Measurements from ENCODE around the gene ANKRD10. TPM values are rescaled to one million over a fixed set of nuclear protein-coding genes. Genes with fewer than 3 reads are reported as not detected.

Gene ANKRD10
- total and polyA plus RNA-seq, 2 experiments from 2014 or later = 39.9 to 42.7 TPM

- peak; percentile 81 for DNase-seq
- Histone ChIP-seq H4K20me1 (ENCODE audit: insufficient read depth) (peaks cover 11% of the 10 kb centered on the region), H3F3A (ENCODE audit: insufficient read depth) (peaks cover 39% of the 10 kb centered on the region), H3K9me2 (ENCODE audit: insufficient read depth) (no peaks in the 10 kb centered on the region), H3K9ac (peak overlapping the region; percentile 94), H3K79me2 (ENCODE audit: insufficient read depth) (peaks cover 45% of the 10 kb centered on the region), H3K9me3 (ENCODE audit: low read depth) (no peaks in the 10 kb centered on the region), H3K27ac (peak overlapping the region; percentile 96), H3K4me1 (ENCODE audit: insufficient read depth) (peaks cover 34% of the 10 kb centered on the region), H3K36me3 (ENCODE audit: low read depth) (peaks cover 1% of the 10 kb centered on the region; the same call in 1 of the 2 replicates), H3K27me3 (replicated peaks; ENCODE audit: insufficient read depth) (no peaks in the 10 kb centered on the region), H2AFZ (peak overlapping the region; percentile 72), H3K4me3 (peak overlapping the region; percentile 87), H3K4me2 (ENCODE audit: unreplicated experiment) (peak overlapping the region; percentile 96)
- TF ChIP-seq EZH2phosphoT487 (IDR thresholded peaks at IDR 0.05; ENCODE audit: insufficient read depth, low read depth) (no peak), EZH2 (IDR thresholded peaks at IDR 0.05; ENCODE audit: insufficient read depth, poor library complexity, severe bottlenecking) (no peak)
- in situ Hi-C loops (cut with MboI) = no loop called here
- 0 to 1% methylated on average over 49 to 61 of the region's 103 CpGs for WGBS, 2 experiments (ENCODE audit: low coverage in 1 of 2, low lambda C conversion rate in 2 of 2, missing lambda C conversion rate in 2 of 2)
Observed at GRCh38 chr13:110914331-110915056, 375 bp downstream of the ANKRD10 start.

GRCh38 chr13:110914081-110914330 lies 863 bp downstream of the ANKRD10 start:
- DNase-seq = peak; percentile 79
- TF ChIP-seq EZH2 (IDR thresholded peaks at IDR 0.05; ENCODE audit: insufficient read depth, poor library complexity, severe bottlenecking) (no peak), EZH2phosphoT487 (IDR thresholded peaks at IDR 0.05; ENCODE audit: insufficient read depth, low read depth) (no peak)
- peaks cover 50% of the 10 kb centered on the region for H3K79me2 ChIP-seq (ENCODE audit: insufficient read depth)
- H3K4me1 ChIP-seq (ENCODE audit: insufficient read depth) = peaks cover 34% of the 10 kb centered on the region
- 1 to 2% methylated on average over 25 to 26 of the region's 27 CpGs for WGBS, 2 experiments (ENCODE audit: low coverage in 1 of 2, low lambda C conversion rate in 2 of 2, missing lambda C conversion rate in 2 of 2)
- peak overlapping the region; percentile 87 for H3K4me3 ChIP-seq
- peak overlapping the region; percentile 96 for H3K27ac ChIP-seq
- H3K9ac ChIP-seq = peak overlapping the region; percentile 94
- H3K9me2 ChIP-seq (ENCODE audit: insufficient read depth) = no peaks in the 10 kb centered on the region
- in situ Hi-C loops (cut with MboI) = no loop called here
- peaks cover 4% of the 10 kb centered on the region; the same call in 1 of the 2 replicates for H3K36me3 ChIP-seq (ENCODE audit: low read depth)
- peak overlapping the region; percentile 96 for H3K4me2 ChIP-seq (ENCODE audit: unreplicated experiment)
- H2AFZ ChIP-seq = peak overlapping the region; percentile 72
- no peaks in the 10 kb centered on the region for H3K27me3 ChIP-seq (replicated peaks; ENCODE audit: insufficient read depth)
- H3K9me3 ChIP-seq (ENCODE audit: low read depth) = no peaks in the 10 kb centered on the region
- peaks cover 11% of the 10 kb centered on the region for H4K20me1 ChIP-seq (ENCODE audit: insufficient read depth)
- peaks cover 39% of the 10 kb centered on the region for H3F3A ChIP-seq (ENCODE audit: insufficient read depth)

GRCh38 chr13:110913322-110914080 lies 1.4 kb downstream of the ANKRD10 start:
- Histone ChIP-seq H3K27me3 (replicated peaks; ENCODE audit: insufficient read depth) (no peaks in the 10 kb centered on the region), H3K9ac (peak overlapping the region; percentile 94), H3K36me3 (ENCODE audit: low read depth) (peaks cover 4% of the 10 kb centered on the region; the same call in 1 of the 2 replicates), H3K9me3 (ENCODE audit: low read depth) (no peaks in the 10 kb centered on the region), H3K79me2 (ENCODE audit: insufficient read depth) (peaks cover 55% of the 10 kb centered on the region), H3K4me2 (ENCODE audit: unreplicated experiment) (peak overlapping the region; percentile 96), H3K27ac (peak overlapping the region; percentile 96), H4K20me1 (ENCODE audit: insufficient read depth) (peaks cover 11% of the 10 kb centered on the region), H3K4me3 (peak overlapping the region; percentile 87), H3K4me1 (ENCODE audit: insufficient read depth) (peaks cover 37% of the 10 kb centered on the region), H2AFZ (peak overlapping the region; percentile 72), H3K9me2 (ENCODE audit: insufficient read depth) (no peaks in the 10 kb centered on the region), H3F3A (ENCODE audit: insufficient read depth) (peaks cover 39% of the 10 kb centered on the region)
- in situ Hi-C loops (cut with MboI) = no loop called here
- DNase-seq = peak; percentile 42
- 1% methylated on average over 16 of the region's 16 CpGs for WGBS, 2 experiments (ENCODE audit: low coverage in 1 of 2, low lambda C conversion rate in 2 of 2, missing lambda C conversion rate in 2 of 2)
- TF ChIP-seq EZH2 (IDR thresholded peaks at IDR 0.05; ENCODE audit: insufficient read depth, poor library complexity, severe bottlenecking) (no peak), EZH2phosphoT487 (IDR thresholded peaks at IDR 0.05; ENCODE audit: insufficient read depth, low read depth) (no peak)

DNA sequence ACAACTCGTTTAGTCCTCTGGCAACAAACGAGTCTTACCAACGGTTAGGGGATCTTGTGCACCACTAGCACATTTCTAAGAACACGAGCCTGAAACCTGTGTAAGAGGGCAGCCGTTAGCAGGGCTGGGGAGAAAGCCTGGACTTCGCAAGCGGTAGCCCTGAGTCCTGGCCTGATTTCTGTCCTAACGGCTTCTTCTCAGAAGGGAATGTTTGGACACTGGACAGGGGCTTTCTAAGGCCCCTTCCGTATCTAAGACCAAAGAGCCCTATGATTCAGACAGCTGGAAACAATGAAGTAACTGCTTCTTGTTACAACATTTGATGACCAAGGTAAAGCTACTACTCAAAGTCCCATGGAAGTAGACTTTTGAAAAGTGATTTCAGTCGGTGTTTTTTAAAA lies 2.2 kb downstream of the ANKRD10 start:
- Histone ChIP-seq H3K4me3 (peak overlapping the region; percentile 87), H3K9ac (peak overlapping the region; percentile 94), H3F3A (ENCODE audit: insufficient read depth) (peaks cover 39% of the 10 kb centered on the region), H3K9me2 (ENCODE audit: insufficient read depth) (no peaks in the 10 kb centered on the region), H3K9me3 (ENCODE audit: low read depth) (no peaks in the 10 kb centered on the region), H3K4me2 (ENCODE audit: unreplicated experiment) (peak overlapping the region; percentile 96), H4K20me1 (ENCODE audit: insufficient read depth) (peaks cover 11% of the 10 kb centered on the region), H3K27ac (peak overlapping the region; percentile 96), H2AFZ (no peak overlapping the region), H3K79me2 (ENCODE audit: insufficient read depth) (peaks cover 64% of the 10 kb centered on the region), H3K4me1 (ENCODE audit: insufficient read depth) (peaks cover 42% of the 10 kb centered on the region), H3K36me3 (ENCODE audit: low read depth) (peaks cover 4% of the 10 kb centered on the region; the same call in 1 of the 2 replicates), H3K27me3 (replicated peaks; ENCODE audit: insufficient read depth) (no peaks in the 10 kb centered on the region)
- in situ Hi-C loops (cut with MboI) = no loop called here
- TF ChIP-seq EZH2 (IDR thresholded peaks at IDR 0.05; ENCODE audit: insufficient read depth, poor library complexity, severe bottlenecking) (no peak), EZH2phosphoT487 (IDR thresholded peaks at IDR 0.05; ENCODE audit: insufficient read depth, low read depth) (no peak)
- 21% methylated on average over 10 of the region's 10 CpGs for WGBS, 2 experiments (ENCODE audit: low coverage in 1 of 2, low lambda C conversion rate in 2 of 2, missing lambda C conversion rate in 2 of 2)
- DNase-seq = peak; percentile 78
